AG09319 (cell line): ENCODE results near the gene TMEM41B.

Source experiments
- DNase-seq: peaks from one replicate; pipeline ENCODE4 v3.0.0-alpha.2; 2010; ENCODE audit warnings: low read depth; ENCODE audit errors: extremely low read depth
- CTCF ChIP-seq: IDR thresholded peaks from 2 replicates; pipeline ENCODE4 v1.5.1; 2011; ENCODE audit warnings: low read depth, mild to moderate bottlenecking, inconsistent platforms, low read length, moderate library complexity

TMEM41B gene

GRCh38 chr11:9285850-9286587 is 28.4 kb downstream of the TMEM41B start:
- DNase-seq = no peak
- no peak for TF ChIP-seq CTCF

DNA sequence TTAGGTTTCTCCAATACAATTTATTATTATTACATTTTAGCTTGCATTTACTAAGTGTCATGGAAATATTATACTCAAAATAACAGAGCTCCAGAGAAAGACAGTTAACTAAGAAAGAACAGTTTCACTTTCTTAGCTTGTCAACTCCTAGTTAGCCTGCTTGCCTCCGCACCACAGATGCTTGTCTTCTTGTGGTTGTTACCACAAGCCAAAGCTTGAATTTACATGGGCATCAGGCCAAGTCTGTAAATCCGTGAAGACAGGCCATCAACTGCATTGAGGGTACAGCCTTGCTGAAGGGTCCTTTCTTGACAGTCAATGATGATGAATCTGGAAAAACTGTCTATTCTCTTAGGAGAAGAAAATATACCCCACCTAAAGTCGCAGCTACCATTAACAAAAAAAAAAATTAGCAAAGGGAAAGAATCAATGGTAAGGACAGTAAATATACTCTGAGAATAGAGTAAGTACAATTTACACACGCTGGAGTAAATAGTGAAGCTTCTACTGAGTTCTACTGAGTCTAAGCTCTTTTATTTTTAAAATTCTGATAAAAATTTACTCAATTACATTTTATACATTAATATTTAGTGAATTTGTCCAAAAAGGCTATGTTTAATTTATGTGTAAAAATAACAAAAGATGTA is 33.6 kb downstream of the TMEM41B start:
- no peak for TF ChIP-seq CTCF
- DNase-seq = no peak

GRCh38 chr11:9277176-9277575 is 37.2 kb downstream of the TMEM41B start:
- DNase-seq = no peak
- TF ChIP-seq CTCF = no peak

- DNase-seq = no peak
- no peak for TF ChIP-seq CTCF
Measured at GRCh38 chr11:9276571-9276970, 37.8 kb downstream of the TMEM41B start.

GRCh38 chr11:9274499-9275258 is 39.7 kb downstream of the TMEM41B start:
- no peak for DNase-seq
- no peak for TF ChIP-seq CTCF

DNA sequence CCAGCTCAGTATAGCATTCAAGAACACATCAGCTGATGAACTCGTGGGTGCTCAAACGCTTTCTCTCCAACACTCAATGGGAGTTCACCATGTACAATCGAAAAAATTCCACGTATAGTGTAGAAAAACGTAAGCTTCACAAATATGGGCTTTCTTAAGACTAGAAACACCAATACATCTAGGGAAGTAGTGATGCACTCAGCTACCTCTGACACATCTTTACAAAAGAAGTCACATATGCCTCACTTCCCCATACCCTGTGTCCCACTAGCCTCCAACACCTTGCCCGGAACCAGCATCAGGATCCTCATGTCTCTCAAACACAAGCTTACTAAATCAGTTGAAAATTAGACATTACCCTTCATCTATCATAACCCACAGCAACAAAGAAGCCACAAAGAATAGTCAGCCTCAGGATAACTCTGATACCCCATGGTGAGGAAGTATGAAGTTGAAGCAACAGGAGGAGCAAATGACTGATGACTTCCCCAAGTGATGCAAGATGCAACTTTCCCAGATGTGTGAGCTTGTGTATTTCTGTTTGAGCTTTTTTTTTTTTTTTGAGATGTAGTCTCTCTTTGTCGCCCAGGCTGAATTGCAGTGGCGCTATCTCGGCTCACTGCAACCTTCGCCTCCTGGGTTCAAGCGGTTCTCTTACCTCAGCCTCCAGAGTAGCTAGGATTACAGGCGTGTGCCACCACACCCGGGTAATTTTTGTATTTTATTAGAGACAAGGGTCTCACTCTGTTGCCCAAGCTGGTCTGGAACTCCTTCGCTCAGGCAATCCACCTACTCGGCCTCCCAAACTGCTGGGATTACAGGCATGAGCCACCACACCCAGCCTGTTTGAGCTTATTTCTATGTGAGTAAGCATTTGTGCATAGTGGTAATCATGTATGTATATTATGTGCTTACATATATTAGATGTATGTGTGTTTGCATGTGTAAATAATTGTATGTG is 40.7 kb downstream of the TMEM41B start:
- no peak for TF ChIP-seq CTCF
- DNase-seq = no peak
